Sigmoid colon (tissue), 7 donors: ENCODE data around the gene PDE6A. TPM values are rescaled to one million over a fixed set of nuclear protein-coding genes. Genes with fewer than 3 reads are reported as not detected.
A peak's percentile ranks its signal among the peaks of the same experiment; 100 is the strongest.

Experiments used
- DNase-seq: peaks from one replicate; pipeline ENCODE4 v3.0.0-alpha.2; 2019
- H3K27ac ChIP-seq, 4 donors: fragments of 200-600 bp; sonication (generic); one replicate each; pipeline ENCODE4 v1.5.1; 2016 to 2019; ENCODE audit warnings: mild to moderate bottlenecking in 1 of 4
- H3K27me3 ChIP-seq, 3 donors: fragments of 200-600 bp; sonication (generic); one replicate each; pipeline ENCODE4 v1.5.1; 2019; ENCODE audit warnings: mild to moderate bottlenecking in 1 of 3
- H3K36me3 ChIP-seq, 4 donors: fragments of 200-600 bp; sonication (generic); one replicate each; pipeline ENCODE4 v1.5.1; 2016 to 2019
- H3K4me1 ChIP-seq, 4 donors: fragments of 200-600 bp; sonication (generic); one replicate each; pipeline ENCODE4 v1.5.1; 2017 to 2019
- H3K4me3 ChIP-seq, 4 donors: fragments of 200-600 bp; sonication (generic); one replicate each; pipeline ENCODE4 v1.5.1; 2017 to 2019; ENCODE audit warnings: mild to moderate bottlenecking in 2 of 4, moderate library complexity in 1 of 4
- H3K9me3 ChIP-seq, 4 donors: fragments of 200-600 bp in 3 of 4; sonication (generic) in 3 of 4; one replicate each; pipeline versions ENCODE4 v1.5.1 to v1.6.1; 2013 to 2019
- EP300 ChIP-seq, 4 donors: sonication (generic); formaldehyde crosslinking; IDR thresholded peaks; one replicate each; pipeline ENCODE4 v1.6.1; 2017; ENCODE audit warnings: antibody characterized with exemption in 4 of 4
- POLR2A ChIP-seq, 2 donors: fragments of 450-650 bp; IDR thresholded peaks; one replicate each; pipeline ENCODE4 v1.6.1; 2016; ENCODE audit warnings: antibody characterized with exemption in 2 of 2, mild to moderate bottlenecking in 2 of 2, moderate library complexity in 2 of 2
- POLR2AphosphoS5 ChIP-seq, 4 donors: sonication (generic); formaldehyde crosslinking; IDR thresholded peaks; one replicate each; pipeline ENCODE4 v1.6.1; 2017; ENCODE audit warnings: antibody characterized with exemption in 4 of 4
- WGBS, 2 donors: extraction: QIAGEN DNeasy Blood & Tissue Kit; methylation state at CpG; one replicate each; pipeline ENCODE4 v1.1.7; 2013; 5-methylcytosine and 5-hydroxymethylcytosine counted together
- intact Hi-C: fragments of 100-400 bp; cut with DNase I; formaldehyde crosslinking; loops from one replicate; pipeline ENCODE4 v1.15.1; 2023
- polyA plus RNA-seq, 3 donors: library from polyadenylated mRNA; stranded (reverse); fragments of 200-250 nt; gene quantifications; one replicate each; pipeline ENCODE4 v1.2.3, GENCODE V29; 2013
- total RNA-seq, 4 donors: library from RNA; depleted of rRNA; stranded (reverse); fragments of >200 nt; gene quantifications; one replicate each; pipeline ENCODE4 v1.1.0, GENCODE V29; 2016
- TF ChIP-seq, protein P1 (sequence below), 4 experiments: fragments of 450-650 bp in 3 of 4; fragments of 200-600 bp in 1 of 4; IDR thresholded peaks; one replicate each; pipeline ENCODE4 v1.5.1; 2016 to 2019; ENCODE audit warnings: antibody characterized with exemption in 4 of 4, mild to moderate bottlenecking in 3 of 4, moderate library complexity in 2 of 4
- donor health status: healthy with polysubstance abuse.
- donor health status: Bipolar disorder and iron deficiency.
- donor health status: healthy.

The PDE6A gene
- total and polyA plus RNA-seq, 7 donors, result 1.6 to 2.8 (median 2.4) TPM; not detected in 4

DNA sequence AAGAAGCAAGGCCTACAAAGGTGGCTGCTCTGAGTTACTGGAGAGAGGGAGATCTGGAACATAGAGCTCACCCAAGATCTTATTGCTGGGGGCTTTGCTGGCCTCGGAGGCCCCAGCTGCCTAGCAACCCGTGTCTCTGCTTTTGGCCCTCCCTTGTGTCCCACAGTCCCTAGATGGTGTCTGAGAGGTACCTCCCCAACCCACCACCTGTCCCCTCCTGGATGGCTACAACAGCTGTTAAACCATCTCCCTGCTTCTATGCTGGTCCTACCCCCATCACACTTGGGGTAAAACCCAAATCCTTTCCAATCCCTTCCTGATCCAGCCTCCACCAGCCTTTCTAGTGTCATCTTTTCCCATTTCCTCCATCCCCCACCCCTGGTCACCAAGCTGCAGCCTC, 127.9 kb downstream of the PDE6A start:
- DNase-seq, result no peak
- WGBS, 2 donors, result 98% methylated on average over 2 of the region's 2 CpGs
- Histone ChIP-seq H3K9me3 (no peaks in the 10 kb centered on the region), H3K27ac (no peak overlapping the region), H3K4me1 (peaks cover 0 to 33% (median 28%) of the 10 kb centered on the region in 4 donors), H3K4me3 (no peak overlapping the region), H3K36me3 (peaks cover 0 to 10% (median 1%) of the 10 kb centered on the region in 4 donors), H3K27me3 (no peaks in the 10 kb centered on the region)
- TF ChIP-seq POLR2AphosphoS5 (IDR thresholded peaks at IDR 0.05) (no peak), EP300 (IDR thresholded peaks at IDR 0.05) (no peak), POLR2A (IDR thresholded peaks at IDR 0.05) (no peak)
- TF ChIP-seq, protein P1, sequence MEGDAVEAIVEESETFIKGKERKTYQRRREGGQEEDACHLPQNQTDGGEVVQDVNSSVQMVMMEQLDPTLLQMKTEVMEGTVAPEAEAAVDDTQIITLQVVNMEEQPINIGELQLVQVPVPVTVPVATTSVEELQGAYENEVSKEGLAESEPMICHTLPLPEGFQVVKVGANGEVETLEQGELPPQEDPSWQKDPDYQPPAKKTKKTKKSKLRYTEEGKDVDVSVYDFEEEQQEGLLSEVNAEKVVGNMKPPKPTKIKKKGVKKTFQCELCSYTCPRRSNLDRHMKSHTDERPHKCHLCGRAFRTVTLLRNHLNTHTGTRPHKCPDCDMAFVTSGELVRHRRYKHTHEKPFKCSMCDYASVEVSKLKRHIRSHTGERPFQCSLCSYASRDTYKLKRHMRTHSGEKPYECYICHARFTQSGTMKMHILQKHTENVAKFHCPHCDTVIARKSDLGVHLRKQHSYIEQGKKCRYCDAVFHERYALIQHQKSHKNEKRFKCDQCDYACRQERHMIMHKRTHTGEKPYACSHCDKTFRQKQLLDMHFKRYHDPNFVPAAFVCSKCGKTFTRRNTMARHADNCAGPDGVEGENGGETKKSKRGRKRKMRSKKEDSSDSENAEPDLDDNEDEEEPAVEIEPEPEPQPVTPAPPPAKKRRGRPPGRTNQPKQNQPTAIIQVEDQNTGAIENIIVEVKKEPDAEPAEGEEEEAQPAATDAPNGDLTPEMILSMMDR (IDR thresholded peaks at IDR 0.05), result no peak
- intact Hi-C loops, result no loop called here

DNA sequence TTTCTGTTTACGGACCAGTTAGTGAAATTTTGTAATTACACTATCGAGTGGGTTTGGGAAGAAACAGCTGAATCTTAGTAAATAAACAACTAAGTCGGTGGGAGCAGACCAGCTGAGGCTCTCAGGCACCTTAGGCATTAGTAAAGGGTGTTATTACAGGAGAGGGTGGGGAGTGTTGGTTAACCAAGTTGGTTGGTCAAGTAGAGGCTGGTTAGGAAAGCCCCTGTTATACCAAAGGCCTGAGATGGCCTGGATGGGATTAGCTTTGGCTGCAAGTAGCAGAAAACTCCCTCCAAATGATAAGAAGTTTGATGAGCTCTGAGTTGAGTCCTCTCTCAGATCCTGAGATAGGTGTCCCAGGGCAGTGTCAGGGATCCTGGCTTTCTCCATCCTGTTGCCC, 133.1 kb downstream of the PDE6A start:
- intact Hi-C loops, result no loop called here
- DNase-seq, result no peak
- TF ChIP-seq POLR2AphosphoS5 (IDR thresholded peaks at IDR 0.05) (no peak), EP300 (IDR thresholded peaks at IDR 0.05) (no peak), POLR2A (IDR thresholded peaks at IDR 0.05) (no peak)
- TF ChIP-seq, protein P1 (IDR thresholded peaks at IDR 0.05), result no peak
- no peaks in the 10 kb centered on the region for H3K9me3 ChIP-seq
- peaks cover 0 to 67% (median 54%) of the 10 kb centered on the region in 4 donors for H3K4me1 ChIP-seq
- H3K27me3 ChIP-seq, result no peaks in the 10 kb centered on the region
- H3K27ac ChIP-seq, result peak overlapping the region in 3 of 4 donors; percentile 73 to 84 (median 78)
- no peak overlapping the region for H3K4me3 ChIP-seq
- WGBS, 2 donors, result 79 to 82% methylated on average over 3 of the region's 3 CpGs
- H3K36me3 ChIP-seq, result no peaks in the 10 kb centered on the region

DNA sequence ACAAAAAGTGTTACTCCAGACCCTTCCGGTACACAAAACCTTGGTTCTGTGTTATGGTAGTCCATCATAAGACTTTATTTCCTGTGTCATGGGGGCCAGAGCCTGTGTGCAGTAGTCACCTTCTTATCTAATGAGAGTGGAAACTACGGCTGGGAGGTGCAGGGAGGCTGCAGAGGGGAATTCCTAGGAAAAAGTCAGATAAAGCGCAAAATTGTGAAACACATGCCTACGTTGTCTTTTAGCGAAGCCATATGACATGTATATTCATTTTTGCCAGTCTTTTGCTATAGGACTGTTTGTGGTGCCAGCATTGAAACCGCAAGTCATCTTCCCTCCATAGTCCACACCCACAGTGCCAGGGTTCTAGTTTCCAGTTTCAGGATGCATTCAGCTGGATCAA, 133.7 kb downstream of the PDE6A start:
- 91 to 92% methylated on average over 6 of the region's 6 CpGs for WGBS, 2 donors
- intact Hi-C loops, result no loop called here
- DNase-seq, result no peak
- Histone ChIP-seq H3K27ac (peak overlapping the region in 3 of 4 donors; percentile 15 to 84 (median 78)), H3K4me3 (no peak overlapping the region), H3K36me3 (no peaks in the 10 kb centered on the region), H3K9me3 (no peaks in the 10 kb centered on the region), H3K27me3 (no peaks in the 10 kb centered on the region), H3K4me1 (peaks cover 0 to 73% (median 60%) of the 10 kb centered on the region in 4 donors)
- TF ChIP-seq POLR2A (IDR thresholded peaks at IDR 0.05) (no peak), POLR2AphosphoS5 (IDR thresholded peaks at IDR 0.05) (no peak), EP300 (IDR thresholded peaks at IDR 0.05) (no peak)
- TF ChIP-seq, protein P1 (IDR thresholded peaks at IDR 0.05), result no peak

DNA sequence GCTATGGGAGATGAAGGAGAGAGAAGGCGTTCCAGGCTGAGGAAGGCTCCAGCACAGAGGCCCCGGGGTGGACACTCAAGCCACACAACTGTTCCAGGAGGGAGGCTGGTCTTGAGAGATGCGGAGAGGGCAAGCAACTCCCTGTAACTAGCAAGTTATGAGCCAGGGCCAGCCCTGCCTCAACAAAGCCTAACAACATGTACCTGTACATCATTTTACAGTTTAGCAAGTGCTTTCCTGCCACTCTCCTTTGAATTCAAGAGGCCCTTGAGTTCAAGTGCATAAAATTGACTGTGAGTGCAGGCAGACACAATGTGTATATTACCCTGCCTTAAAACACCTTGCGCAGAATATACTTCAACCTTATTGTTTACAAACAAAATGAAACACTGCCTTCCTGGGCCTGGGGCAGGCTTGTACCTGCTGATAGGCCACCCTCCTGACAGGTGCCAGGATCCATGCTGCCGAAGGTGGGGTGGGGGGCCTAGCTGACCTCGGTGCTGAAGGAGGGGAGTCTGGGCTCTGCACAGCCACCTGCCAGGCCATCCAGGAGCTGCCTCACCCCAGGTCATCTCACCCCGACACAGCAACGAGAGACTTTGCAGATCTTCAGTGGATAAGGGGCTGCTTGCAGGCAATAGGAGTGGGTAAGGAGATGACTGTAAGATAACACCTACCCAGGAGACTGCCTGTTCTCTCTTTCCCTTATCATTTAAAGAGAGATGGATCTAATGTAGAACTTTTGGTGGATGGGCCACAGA, 134.5 kb downstream of the PDE6A start:
- no peak overlapping the region for H3K4me3 ChIP-seq
- H3K9me3 ChIP-seq, result no peaks in the 10 kb centered on the region
- 87 to 92% methylated on average over 8 of the region's 8 CpGs for WGBS, 2 donors
- peaks cover 0 to 80% (median 67%) of the 10 kb centered on the region in 4 donors for H3K4me1 ChIP-seq
- intact Hi-C loops, result no loop called here
- TF ChIP-seq POLR2A (IDR thresholded peaks at IDR 0.05) (no peak), POLR2AphosphoS5 (IDR thresholded peaks at IDR 0.05) (no peak), EP300 (IDR thresholded peaks at IDR 0.05) (no peak)
- TF ChIP-seq, protein P1 (IDR thresholded peaks at IDR 0.05), result no peak
- peak overlapping the region in 2 of 4 donors; percentile 78 to 84 for H3K27ac ChIP-seq
- DNase-seq, result no peak
- no peaks in the 10 kb centered on the region for H3K36me3 ChIP-seq
- H3K27me3 ChIP-seq, result no peaks in the 10 kb centered on the region
